GM19455 (cell line): Measurements from ENCODE around the gene HOXC11.

ENCODE experiments used
- ATAC-seq: cut with Tn5 transposase; IDR thresholded peaks from one replicate; pipeline ENCODE4 v1.9.1; 2021; ENCODE audit not compliant: unreplicated experiment

The HOXC11 gene

DNA sequence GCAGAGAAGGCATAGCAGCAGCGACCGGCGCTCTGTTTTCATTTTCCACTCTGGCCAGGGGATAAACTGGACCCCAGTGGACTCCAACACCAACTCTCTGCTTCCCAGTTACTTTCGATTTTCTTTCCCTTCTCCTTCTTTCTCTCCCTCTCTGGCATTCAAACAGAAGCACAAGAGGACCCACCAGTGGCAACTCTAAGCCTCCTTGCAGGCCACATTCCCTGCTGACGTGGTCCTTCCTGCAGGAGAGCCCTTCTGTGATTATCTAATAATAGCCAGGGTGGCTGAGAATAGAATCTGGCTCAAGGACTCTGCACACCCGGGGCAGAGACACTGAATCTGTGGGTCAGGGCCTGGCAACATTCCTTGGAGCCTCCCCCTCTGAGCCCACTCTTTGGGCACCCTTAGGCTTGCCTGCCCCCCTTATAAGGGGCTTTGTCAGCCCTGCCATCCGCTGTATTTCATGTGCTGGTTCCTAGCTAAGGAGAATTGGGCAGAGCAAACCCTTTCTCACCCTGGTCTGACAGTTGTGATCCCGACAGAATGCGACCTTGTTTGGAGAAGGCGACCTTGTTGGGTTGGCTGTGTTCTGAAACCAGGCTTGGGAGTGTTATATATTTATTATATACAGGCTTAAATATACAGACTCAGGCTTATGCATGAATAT, 47.1 kb downstream of the HOXC11 start:
- ATAC-seq = no peak

DNA sequence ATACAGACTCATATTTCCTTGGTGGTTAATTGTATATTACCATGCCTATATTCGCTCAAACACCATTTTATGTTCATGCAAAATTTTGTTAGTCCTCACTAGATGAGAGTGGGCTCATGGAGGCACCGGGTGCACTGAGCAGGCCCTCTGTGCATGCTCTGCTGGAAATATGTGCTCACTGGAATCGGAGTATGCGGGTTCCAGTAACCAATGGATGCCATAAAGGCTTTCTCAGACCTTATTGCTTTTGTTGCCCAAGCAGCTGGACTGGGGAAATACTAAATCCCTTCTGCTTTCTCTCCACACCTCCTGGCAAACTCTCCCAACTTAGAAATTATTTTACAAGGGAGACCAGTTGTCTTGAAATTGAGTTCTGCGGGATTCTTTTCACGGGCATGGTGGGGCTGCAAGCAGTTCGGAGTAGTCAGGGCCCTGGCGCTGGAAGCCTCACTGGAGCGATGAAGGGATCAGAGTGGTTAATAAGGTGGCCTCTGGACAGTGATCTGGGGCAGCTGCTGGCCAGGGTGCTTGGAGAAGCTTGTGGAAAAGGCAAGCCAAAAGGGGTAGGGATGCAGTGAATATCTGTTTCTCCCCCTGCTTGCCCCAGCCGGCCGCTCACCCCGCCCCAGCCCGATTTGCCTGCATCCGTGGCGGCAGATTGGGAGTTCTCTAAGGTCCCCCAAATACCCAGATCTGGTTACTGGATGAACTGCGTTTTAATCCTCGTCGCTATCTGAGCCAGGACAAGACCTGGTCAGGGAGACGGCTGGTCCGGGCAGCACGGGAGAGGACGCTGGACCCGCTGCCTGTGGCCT, 47.9 kb downstream of the HOXC11 start:
- ATAC-seq = no peak

DNA sequence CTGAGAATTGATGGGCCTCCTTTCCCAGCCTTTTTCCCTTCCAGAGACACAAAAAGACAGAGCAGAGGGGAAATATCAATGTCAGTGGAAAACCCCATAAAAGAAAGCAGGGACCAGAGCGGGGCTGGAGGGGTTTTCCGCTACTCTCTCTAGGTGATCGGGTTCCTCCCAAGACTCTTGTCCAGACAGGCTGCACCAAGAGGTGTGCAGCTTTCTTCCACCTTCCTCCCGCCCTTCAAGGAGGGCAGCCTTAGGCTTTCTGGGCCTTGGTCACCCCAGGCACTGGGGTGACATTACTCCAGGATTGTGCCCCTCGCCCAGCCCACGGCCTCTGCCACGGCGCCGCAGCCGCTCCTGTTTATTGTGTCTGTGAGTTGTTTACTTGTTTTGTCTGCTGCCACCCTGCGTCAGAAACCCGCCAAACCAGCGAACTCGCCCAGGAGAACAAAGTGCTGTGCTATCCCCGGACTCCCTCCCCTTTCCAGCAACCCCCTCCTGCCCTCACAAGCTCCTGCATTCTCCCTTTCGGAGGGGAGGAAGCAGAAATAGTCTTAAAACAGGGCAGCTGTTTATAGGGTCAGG, 48.6 kb downstream of the HOXC11 start:
- ATAC-seq = no peak

DNA sequence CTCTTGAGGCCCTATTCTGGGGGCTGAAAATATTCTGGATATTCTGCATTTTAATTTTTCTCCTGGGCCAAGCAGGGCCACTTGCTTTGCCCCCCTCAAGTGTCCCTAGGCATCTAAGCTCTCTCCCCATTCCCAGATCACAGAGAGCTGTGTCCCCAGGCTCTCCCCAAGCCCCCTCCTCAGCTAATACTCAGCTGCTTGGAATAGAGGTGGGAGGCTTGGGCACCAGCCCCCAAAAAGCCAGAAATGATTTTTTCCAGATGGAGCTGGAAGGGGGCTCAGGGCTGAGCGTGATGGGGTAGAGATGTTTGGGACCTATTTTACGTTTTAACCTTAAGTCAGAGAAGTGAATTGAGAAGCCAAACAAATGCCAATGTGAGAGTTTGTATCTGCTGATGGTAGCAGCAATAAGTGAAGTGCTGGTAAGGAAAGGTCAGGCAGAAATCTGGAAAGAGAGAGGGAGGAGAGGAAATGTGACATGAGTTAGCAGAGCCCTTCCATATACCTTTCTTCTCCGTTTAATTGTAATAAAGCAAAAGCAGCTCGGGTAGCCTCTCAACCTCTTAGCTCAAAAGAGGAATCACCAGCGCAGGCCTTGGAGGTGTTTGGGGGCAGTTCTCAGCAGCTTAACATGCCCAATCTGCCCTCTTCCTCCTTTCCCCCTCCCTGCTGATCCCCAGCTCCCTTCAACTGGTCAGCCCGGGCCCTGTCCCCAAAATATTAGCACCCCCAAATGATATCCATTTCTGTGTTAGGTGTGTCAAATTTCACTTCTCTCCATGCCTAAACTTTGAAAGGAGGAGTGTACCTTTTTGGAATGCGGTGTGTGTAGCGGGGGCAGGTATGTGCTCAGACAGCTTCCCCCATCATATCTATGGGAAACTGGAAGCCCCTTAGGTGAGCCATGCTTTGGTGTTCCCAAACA, 50.3 kb downstream of the HOXC11 start:
- ATAC-seq = no peak

DNA sequence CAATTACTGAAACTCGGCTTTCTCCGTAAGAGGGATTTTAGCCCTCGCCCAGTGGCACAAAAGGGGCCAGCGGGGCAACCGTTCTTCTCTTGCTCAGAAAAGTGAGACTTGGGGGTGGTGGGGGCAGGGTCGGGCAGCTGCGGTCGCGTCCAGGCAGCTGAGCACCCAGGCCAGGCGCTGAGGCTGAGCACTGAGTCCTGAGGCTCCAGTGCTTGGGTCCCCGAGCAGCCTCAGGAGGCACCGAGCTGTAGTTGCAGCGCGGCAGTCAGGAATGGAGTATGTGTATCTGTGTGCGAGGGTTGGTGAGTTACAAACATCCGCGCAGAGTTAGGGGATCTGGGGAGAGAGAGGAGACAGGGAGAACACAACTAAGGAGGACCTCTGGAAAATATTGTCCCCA, 51.2 kb downstream of the HOXC11 start:
- ATAC-seq = no peak

DNA sequence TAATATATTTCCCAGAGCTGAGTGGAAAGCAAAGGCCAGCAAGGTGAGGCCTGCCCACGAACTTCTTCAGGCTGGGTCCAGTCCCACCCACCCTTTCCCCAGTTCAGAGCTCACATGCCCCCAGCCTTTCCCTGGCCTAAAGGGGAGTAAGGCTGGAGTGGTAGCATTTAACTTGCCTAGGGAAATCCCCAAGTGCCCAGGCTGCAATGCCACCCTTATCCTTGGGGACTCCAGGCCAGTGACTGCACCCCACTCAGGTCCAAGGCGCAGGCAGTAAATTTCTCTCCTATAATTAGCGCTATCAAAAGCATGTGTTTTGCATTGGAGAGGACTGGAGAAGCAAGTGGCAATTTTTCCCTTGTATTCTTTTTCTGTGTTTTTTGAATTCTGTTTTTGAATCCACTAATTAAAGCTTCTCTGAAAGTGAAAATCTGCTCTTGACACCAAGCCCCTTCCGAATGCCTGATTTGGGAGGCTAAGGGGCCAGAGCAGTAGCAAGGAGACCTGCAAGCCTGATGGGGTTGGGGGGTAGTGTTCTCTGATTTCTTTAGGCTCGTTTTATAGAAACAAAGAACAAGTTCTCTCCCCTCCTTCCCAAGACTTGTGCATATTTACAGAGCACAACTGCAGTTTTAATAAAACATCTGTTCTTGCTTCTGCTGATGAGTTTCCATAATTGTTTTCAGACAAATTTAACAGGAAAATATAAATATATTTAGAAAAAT, 51.8 kb downstream of the HOXC11 start:
- ATAC-seq = no peak

DNA sequence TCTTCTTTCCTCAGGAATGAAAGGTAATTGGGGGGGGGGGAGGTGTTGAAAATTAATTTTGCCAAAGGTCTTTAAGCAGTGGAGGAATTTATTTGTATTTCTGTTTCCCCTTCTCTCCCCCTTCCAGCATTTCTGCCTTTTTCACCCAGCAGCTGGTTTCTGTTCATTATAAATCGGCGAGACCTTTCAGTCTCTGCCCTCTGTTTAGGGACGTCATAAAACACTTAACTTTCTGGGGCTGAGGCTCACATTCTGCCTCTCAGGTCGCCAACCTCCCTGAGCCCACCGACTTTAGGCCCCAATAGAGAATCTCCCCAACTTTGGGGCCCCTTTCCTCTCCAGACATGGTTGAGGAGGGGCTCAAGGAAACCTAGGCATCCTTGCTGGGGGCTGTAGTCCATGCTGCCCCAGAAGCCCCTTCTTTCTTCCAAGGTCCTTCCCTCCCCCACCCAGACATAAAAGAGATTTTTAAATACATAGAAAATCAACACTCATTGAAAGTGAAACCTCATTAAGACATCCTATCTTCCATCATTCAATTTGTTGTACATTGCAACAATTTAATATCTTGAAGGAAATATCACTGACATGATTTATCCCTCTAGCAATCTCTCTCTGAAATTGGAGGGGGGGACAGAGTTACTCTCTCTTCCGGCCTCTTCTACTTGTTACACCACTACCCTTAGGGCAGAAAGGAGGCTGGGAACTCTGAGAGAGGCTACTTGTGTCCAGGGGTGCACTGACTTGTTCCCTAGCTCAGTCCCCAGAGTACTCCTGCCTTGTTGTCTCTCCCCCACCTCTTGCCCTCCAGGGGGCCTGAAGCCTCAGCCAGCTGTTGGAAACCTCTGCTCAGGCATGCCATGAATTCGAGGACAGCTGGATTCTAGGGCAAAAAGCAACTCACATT, 52.8 kb downstream of the HOXC11 start:
- no peak for ATAC-seq

DNA sequence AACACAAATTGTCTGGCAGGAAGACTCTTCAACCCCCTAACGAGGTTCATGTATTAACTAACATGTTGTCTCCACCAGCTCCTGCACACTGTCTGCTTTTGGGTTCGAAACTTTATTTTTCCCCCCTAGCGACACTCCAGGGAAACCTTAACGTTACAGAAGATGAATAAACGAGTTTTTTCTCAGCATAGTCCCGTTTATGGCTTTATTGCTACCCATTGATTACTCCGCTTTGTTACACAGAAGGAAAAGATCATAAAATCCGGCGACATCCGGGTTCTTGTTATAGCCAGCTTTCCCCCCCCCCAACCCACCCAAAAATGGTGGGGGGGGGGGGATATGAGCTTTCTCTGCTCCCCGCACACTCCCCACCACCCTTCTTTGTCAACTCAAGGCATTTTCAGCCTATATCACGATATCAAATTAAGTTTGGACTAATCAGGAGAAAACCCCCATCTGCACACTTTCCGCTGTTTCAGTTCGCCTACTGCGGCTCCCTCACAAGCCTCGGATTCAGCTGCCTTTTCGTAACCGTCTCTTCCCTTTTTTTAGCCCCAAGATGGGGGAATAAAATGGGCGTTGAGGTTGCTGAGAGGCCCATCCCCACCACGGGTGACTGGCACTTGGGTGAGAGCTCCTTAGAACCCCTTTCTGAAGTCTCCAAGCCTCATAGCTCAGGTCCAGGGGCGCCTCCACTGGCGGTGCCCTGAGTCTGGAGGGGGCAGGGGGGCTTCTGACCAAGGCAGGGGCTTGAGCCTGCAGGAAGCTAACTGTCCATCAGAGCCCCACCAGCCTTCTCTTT, 53.9 kb downstream of the HOXC11 start:
- no peak for ATAC-seq
